K562 (cell line): ENCODE measurements around the gene HCFC1R1. TPM values are rescaled to one million over a fixed set of nuclear protein-coding genes. Genes with fewer than 3 reads are reported as not detected.
A peak's percentile ranks its signal among the peaks of the same experiment; 100 is the strongest.

Experiments
- ATF1 ChIP-seq, 2 experiments: fragments of 450-650 bp in 1 of 2; IDR thresholded peaks; 2 replicates each; pipeline ENCODE4 v1.6.1; 2016; ENCODE audit warnings: missing compliant biosample characterization in 1 of 2, missing genetic modification characterization in 1 of 2
- CHAMP1 ChIP-seq: fragments of 450-650 bp; IDR thresholded peaks from 2 replicates; pipeline ENCODE4 v1.6.1; 2016; ENCODE audit warnings: mild to moderate bottlenecking
- HNRNPK ChIP-seq: fragments of 200-400 bp; formaldehyde crosslinking; IDR thresholded peaks from one replicate; pipeline ENCODE4 v1.6.1; 2018; ENCODE audit warnings: mild to moderate bottlenecking, low read depth, low read length; ENCODE audit not compliant: poor library complexity, severe bottlenecking
- HOXB6 ChIP-seq: fragments of 250-450 bp; sonication (Bioruptor Pico); IDR thresholded peaks from 2 replicates; pipeline ENCODE4 v1.5.1; 2022; ENCODE audit warnings: mild to moderate bottlenecking, borderline replicate concordance
- ILK ChIP-seq: fragments of 450-650 bp; IDR thresholded peaks from 2 replicates; pipeline ENCODE4 v1.6.1; 2016; ENCODE audit warnings: missing genetic modification characterization, low read depth, mild to moderate bottlenecking, missing compliant biosample characterization, moderate library complexity, borderline replicate concordance
- MYNN ChIP-seq, 2 experiments: sonication (generic); formaldehyde crosslinking in 1 of 2; IDR thresholded peaks; 2 replicates each; pipeline versions ENCODE4 v1.5.0 to v1.6.1; 2016 to 2020; ENCODE audit warnings: antibody characterized with exemption in 1 of 2, missing genetic modification reagents in 1 of 2
- NBN ChIP-seq: fragments of 450-650 bp; IDR thresholded peaks from 2 replicates; pipeline ENCODE4 v1.6.1; 2016; ENCODE audit warnings: low read depth, mild to moderate bottlenecking
- NFE2L1 ChIP-seq: fragments of 450-650 bp; IDR thresholded peaks from 2 replicates; pipeline ENCODE4 v1.6.1; 2016; ENCODE audit warnings: missing genetic modification characterization, low read depth, mild to moderate bottlenecking, missing compliant biosample characterization, moderate library complexity, borderline replicate concordance
- SFPQ ChIP-seq: fragments of 200-400 bp; formaldehyde crosslinking; IDR thresholded peaks from 2 replicates; pipeline ENCODE4 v1.6.1; 2017; ENCODE audit warnings: mild to moderate bottlenecking, low read depth, low read length, moderate library complexity
- SOX6 ChIP-seq: fragments of 450-650 bp; IDR thresholded peaks from 2 replicates; pipeline ENCODE4 v1.6.1; 2014; ENCODE audit warnings: mild to moderate bottlenecking
- TBL1XR1 ChIP-seq, 2 experiments: IDR thresholded peaks; 2 replicates each; pipeline ENCODE4 v1.6.1; 2012; ENCODE audit warnings: improper control_type of control experiment in 2 of 2, low read length in 2 of 2, mild to moderate bottlenecking in 1 of 2
- ZBTB33 ChIP-seq: sonication (generic); formaldehyde crosslinking; IDR thresholded peaks from 2 replicates; pipeline ENCODE4 v1.8.1; 2023; ENCODE audit warnings: mild to moderate bottlenecking, missing genetic modification reagents
- polyA plus RNA-seq, 8 experiments: library from polyadenylated mRNA; depleted of rRNA in 4 of 8; stranded (reverse) in 5 of 8; unstranded in 3 of 8; fragments of >200 nt; fragmentation: Nextera tagmentation in 2 of 8; fragmentation: Illumina TruSeq in 1 of 8; extraction: Ambion mirVana in 2 of 8; extraction: Trizol in 1 of 8; gene quantifications; 2 replicates each; pipeline versions ENCODE4 v1.2.1 to v1.2.3, GENCODE V29; 2011 to 2014; ENCODE audit warnings: inconsistent platforms in 1 of 8, missing spikeins in 1 of 8
- total RNA-seq, 7 experiments: library from RNA; depleted of rRNA in 6 of 7; stranded (reverse); fragments of >200 nt in 6 of 7; fragmentation: Illumina TruSeq in 2 of 7; extraction: Trizol in 2 of 7; gene quantifications; 2 replicates each; pipeline versions ENCODE4 v1.2.1 to v1.2.3, GENCODE V29; 2011 to 2021; ENCODE audit warnings: low replicate concordance in 1 of 7
- TF ChIP-seq, protein P1 (sequence below): fragments of 450-650 bp; conservative IDR thresholded peaks from 2 replicates; pipeline ENCODE4 v1.6.1; 2016; ENCODE audit warnings: missing genetic modification characterization, low read depth, mild to moderate bottlenecking, missing compliant biosample characterization, moderate library complexity
- TF ChIP-seq, protein P2 (sequence below): IDR thresholded peaks from 2 replicates; pipeline ENCODE4 v1.6.1; 2012; ENCODE audit warnings: low read depth, low read length, improper control_type of control experiment, borderline replicate concordance

Gene HCFC1R1
- total and polyA plus RNA-seq, 9 of the 15 experiments (the other 6 are each of a cell fraction or from before 2014, with no cell fraction given) = 2.2 to 29.0 (median 11.2) TPM

DNA sequence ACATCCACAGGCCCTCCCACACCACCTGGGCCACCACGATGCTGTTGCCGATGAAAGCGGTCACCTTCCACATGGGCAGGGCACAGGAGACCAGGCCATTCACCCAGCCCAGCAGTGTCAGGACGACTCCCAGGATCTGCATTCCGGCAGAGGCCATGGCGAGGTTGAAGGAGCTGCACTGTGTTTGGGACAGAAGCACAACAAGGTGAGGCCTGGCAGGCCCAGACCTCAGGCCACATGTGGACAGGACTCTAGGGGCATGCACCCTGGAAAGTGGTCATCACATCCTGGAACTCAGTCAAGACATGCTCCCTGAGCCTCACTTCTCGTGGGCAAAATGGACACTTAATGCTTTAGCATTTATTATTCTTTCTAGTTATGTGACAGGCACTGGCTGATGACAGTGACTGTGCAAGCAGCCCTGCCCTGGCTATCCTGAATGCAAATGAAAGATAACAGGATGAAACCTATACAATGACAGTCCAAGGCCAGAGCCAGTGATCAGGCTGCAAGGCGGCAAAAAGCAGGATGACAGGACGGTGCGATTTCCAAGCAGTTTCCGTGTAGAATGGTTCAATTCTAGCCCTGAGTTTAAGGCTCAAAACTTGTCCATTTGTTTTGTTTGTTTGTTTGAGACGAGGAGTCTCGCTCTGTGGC is 7.7 kb downstream of the HCFC1R1 start (continued):
- 0 out of 2 replicates have a peak, but pooled peaks have one; percentile 11 for TF ChIP-seq ZBTB33 (CRISPR knock-in tag)
- TF ChIP-seq NBN = 0 out of 2 replicates have a peak, but pooled peaks have one; percentile 13
- TF ChIP-seq SOX6 = peak; percentile 49; the same call in 1 of the 2 replicates
- TF ChIP-seq TBL1XR1 (IDR thresholded peaks at IDR 0.05; ENCODE audit: low read length in 2 of 2) = no peak
- TF ChIP-seq CHAMP1 = no peak
- TF ChIP-seq SFPQ = no peak
- no peak for TF ChIP-seq ILK
- TF ChIP-seq NFE2L1 (tag) = no peak
- TF ChIP-seq HNRNPK = no peak
- TF ChIP-seq MYNN (IDR thresholded peaks at IDR 0.05) = no peak
- TF ChIP-seq MYNN (CRISPR knock-in tag; IDR thresholded peaks at IDR 0.05) = no peak
- TF ChIP-seq, protein P1, sequence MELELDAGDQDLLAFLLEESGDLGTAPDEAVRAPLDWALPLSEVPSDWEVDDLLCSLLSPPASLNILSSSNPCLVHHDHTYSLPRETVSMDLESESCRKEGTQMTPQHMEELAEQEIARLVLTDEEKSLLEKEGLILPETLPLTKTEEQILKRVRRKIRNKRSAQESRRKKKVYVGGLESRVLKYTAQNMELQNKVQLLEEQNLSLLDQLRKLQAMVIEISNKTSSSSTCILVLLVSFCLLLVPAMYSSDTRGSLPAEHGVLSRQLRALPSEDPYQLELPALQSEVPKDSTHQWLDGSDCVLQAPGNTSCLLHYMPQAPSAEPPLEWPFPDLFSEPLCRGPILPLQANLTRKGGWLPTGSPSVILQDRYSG (tag) = 0 out of 2 replicates have a peak, but pooled peaks have one; percentile 47
- TF ChIP-seq, protein P2, sequence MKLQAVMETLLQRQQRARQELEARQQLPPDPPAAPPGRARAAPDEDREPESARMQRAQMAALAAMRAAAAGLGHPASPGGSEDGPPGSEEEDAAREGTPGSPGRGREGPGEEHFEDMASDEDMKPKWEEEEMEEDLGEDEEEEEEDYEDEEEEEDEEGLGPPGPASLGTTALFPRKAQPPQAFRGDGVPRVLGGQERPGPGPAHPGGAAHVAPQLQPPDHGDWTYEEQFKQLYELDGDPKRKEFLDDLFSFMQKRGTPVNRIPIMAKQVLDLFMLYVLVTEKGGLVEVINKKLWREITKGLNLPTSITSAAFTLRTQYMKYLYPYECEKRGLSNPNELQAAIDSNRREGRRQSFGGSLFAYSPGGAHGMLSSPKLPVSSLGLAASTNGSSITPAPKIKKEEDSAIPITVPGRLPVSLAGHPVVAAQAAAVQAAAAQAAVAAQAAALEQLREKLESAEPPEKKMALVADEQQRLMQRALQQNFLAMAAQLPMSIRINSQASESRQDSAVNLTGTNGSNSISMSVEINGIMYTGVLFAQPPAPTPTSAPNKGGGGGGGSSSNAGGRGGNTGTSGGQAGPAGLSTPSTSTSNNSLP = 0 out of 2 replicates have a peak, but pooled peaks have one; percentile 35
- no peak for TF ChIP-seq ATF1 (CRISPR knock-in tag; IDR thresholded peaks at IDR 0.05)
- TF ChIP-seq ATF1 (tag; IDR thresholded peaks at IDR 0.05) = 0 out of 2 replicates have a peak, but pooled peaks have one; percentile 10
- no peak for TF ChIP-seq HOXB6
